ENCODE data around the gene KIDINS220.

DNA sequence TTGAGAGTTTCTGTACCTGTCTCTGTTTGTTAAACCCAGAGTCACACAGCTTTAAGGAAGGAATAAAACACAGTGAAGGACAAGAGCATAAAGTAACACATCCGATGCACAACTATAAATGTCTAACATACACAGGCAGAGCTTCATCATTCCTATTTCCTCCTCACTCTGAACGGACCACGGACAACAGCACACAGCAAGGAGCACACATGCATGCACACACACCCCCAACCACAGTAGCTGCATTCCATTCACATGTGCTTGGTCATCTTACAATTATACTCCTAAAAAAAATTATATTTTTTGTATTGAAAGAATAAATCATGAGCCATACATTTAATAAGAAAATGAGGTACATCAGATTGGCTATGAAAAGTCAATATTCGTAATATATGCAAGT, 97.3 kb downstream of the KIDINS220 start:
- no peak for TF ChIP-seq MAZ (IDR thresholded peaks at IDR 0.05; ENCODE audit: borderline replicate concordance, low read depth, low read length)
- TF ChIP-seq MYC (IDR thresholded peaks at IDR 0.05; ENCODE audit: borderline replicate concordance, low read length): no peak
- TF ChIP-seq, protein P1, sequence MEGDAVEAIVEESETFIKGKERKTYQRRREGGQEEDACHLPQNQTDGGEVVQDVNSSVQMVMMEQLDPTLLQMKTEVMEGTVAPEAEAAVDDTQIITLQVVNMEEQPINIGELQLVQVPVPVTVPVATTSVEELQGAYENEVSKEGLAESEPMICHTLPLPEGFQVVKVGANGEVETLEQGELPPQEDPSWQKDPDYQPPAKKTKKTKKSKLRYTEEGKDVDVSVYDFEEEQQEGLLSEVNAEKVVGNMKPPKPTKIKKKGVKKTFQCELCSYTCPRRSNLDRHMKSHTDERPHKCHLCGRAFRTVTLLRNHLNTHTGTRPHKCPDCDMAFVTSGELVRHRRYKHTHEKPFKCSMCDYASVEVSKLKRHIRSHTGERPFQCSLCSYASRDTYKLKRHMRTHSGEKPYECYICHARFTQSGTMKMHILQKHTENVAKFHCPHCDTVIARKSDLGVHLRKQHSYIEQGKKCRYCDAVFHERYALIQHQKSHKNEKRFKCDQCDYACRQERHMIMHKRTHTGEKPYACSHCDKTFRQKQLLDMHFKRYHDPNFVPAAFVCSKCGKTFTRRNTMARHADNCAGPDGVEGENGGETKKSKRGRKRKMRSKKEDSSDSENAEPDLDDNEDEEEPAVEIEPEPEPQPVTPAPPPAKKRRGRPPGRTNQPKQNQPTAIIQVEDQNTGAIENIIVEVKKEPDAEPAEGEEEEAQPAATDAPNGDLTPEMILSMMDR (IDR thresholded peaks at IDR 0.05): no peak
- no peak for TF ChIP-seq JUNB (IDR thresholded peaks at IDR 0.05)
- no peak for TF ChIP-seq POLR2A (IDR thresholded peaks at IDR 0.05; ENCODE audit: low read length)
